Measurements from ENCODE around the gene INS.

The INS gene

DNA sequence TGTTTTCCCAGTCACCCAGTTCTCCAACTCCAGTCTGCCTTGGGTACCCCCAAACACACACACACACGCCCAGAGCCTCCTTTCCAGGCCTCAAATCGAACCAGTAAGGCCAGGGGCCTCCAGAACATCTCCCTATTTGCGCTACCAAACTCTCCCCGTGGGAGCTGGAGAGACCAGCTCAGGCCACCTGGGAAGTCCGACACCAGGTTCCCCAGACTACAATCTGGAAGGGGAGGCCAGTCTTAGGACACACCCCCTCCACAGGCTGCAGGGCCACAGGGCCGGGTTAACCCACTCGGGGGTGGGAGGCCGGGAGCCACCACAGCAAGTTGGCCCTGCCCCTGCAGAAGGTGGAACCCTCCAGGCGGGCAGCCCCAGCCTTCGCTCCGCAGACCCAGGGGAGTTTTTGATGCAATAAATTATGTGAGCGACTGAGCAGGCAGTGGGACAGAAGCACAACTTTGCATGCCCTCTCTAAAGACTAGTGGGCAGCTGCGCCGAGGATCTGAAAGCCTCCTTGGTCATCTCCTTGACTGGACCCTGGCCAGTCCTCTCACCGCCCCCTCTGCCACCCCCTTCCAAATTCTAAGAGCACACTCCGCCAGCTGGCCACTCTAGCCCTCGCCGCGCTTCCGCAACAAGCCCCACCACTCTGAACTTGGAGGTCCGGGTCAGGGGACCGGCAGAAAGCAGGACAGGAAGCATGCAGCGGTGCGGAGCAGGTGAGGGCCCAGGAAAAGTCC, 24.6 kb downstream of the INS start:
- no peak overlapping the region for H3K27ac ChIP-seq (ENCODE audit: poor library complexity, severe bottlenecking)
- no peak for ATAC-seq (ENCODE audit: low read depth)
- H3K27me3 ChIP-seq (ENCODE audit: insufficient read depth, poor library complexity, severe bottlenecking), result peaks cover 52% of the 10 kb centered on the region
- no peak overlapping the region for H3K4me3 ChIP-seq (ENCODE audit: severe bottlenecking)
- H3K36me3 ChIP-seq (ENCODE audit: low read depth), result no peaks in the 10 kb centered on the region
- H3K9me3 ChIP-seq (ENCODE audit: severe bottlenecking), result no peaks in the 10 kb centered on the region
- DNase-seq (ENCODE audit: low spot score), result no peak
- no peaks in the 10 kb centered on the region for H3K4me1 ChIP-seq (ENCODE audit: insufficient read depth, poor library complexity, severe bottlenecking)
- TF ChIP-seq, protein P1, sequence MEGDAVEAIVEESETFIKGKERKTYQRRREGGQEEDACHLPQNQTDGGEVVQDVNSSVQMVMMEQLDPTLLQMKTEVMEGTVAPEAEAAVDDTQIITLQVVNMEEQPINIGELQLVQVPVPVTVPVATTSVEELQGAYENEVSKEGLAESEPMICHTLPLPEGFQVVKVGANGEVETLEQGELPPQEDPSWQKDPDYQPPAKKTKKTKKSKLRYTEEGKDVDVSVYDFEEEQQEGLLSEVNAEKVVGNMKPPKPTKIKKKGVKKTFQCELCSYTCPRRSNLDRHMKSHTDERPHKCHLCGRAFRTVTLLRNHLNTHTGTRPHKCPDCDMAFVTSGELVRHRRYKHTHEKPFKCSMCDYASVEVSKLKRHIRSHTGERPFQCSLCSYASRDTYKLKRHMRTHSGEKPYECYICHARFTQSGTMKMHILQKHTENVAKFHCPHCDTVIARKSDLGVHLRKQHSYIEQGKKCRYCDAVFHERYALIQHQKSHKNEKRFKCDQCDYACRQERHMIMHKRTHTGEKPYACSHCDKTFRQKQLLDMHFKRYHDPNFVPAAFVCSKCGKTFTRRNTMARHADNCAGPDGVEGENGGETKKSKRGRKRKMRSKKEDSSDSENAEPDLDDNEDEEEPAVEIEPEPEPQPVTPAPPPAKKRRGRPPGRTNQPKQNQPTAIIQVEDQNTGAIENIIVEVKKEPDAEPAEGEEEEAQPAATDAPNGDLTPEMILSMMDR (IDR thresholded peaks at IDR 0.05; ENCODE audit: poor library complexity, severe bottlenecking), result no peak

DNA sequence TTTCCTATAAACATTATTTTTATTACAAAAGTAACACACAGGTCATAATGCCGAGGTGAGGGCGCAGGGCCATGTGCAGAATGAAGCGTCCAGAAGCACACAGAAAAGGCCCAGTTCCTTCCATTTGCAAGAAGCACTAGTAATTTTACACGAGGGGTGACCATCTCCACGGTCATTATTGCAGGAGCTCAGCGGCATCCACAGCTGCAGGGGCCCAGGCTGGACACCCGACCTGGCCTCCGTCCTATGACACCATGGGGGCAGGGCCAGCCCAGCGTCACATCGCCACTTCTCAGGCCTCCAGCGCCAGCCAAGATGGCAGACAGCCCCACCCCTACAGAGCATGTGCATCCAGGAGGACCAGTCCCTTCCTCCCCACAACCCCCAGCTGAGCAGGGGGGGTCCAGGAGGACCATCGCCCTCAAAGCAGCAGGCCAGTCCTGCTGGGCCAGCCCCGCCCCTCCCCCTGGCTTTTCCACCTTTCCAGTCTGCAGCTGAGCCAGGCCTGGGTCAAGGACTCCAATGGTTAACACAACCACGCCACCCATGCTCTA, 25.3 kb downstream of the INS start:
- TF ChIP-seq, protein P1 (IDR thresholded peaks at IDR 0.05; ENCODE audit: poor library complexity, severe bottlenecking), result no peak
- ATAC-seq (ENCODE audit: low read depth), result no peak
- Histone ChIP-seq H3K36me3 (ENCODE audit: low read depth) (no peaks in the 10 kb centered on the region), H3K27ac (ENCODE audit: poor library complexity, severe bottlenecking) (no peak overlapping the region), H3K4me1 (ENCODE audit: insufficient read depth, poor library complexity, severe bottlenecking) (no peaks in the 10 kb centered on the region), H3K4me3 (ENCODE audit: severe bottlenecking) (no peak overlapping the region), H3K27me3 (ENCODE audit: insufficient read depth, poor library complexity, severe bottlenecking) (peaks cover 45% of the 10 kb centered on the region), H3K9me3 (ENCODE audit: severe bottlenecking) (no peaks in the 10 kb centered on the region)
- DNase-seq (ENCODE audit: low spot score), result no peak

DNA sequence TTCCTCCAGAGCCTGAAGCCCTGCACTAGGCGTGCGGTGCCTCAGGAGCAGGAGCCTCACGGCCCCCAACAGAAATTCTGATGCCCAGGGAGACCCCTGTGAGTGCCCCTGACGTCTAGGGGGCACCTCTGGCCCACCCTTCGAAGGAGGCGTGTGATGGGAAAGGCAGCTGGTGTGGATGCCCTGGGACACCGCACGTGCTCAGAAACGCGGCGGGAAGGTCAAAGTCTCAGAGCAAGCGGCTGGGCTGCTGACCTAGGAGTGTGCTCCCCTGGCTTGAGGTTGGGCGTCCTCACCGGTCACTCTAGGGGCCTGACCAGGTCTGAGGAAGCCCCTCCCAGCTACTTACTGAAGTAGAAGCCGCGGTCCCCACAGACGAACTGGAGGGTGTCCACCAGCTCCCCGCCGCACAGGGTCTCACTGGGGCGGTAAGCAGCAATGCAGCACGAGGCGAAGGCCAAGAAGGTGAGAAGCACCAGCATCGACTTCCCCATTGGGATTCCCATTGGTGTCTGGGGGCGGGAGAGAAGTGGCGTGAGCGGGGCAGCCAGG, 25.9 kb downstream of the INS start:
- H3K4me1 ChIP-seq (ENCODE audit: insufficient read depth, poor library complexity, severe bottlenecking), result no peaks in the 10 kb centered on the region
- H3K27ac ChIP-seq (ENCODE audit: poor library complexity, severe bottlenecking), result no peak overlapping the region
- H3K4me3 ChIP-seq (ENCODE audit: severe bottlenecking), result no peak overlapping the region
- no peaks in the 10 kb centered on the region for H3K36me3 ChIP-seq (ENCODE audit: low read depth)
- peaks cover 39% of the 10 kb centered on the region for H3K27me3 ChIP-seq (ENCODE audit: insufficient read depth, poor library complexity, severe bottlenecking)
- no peaks in the 10 kb centered on the region for H3K9me3 ChIP-seq (ENCODE audit: severe bottlenecking)
- ATAC-seq (ENCODE audit: low read depth) (no peak), DNase-seq (ENCODE audit: low spot score) (no peak)
- TF ChIP-seq, protein P1 (IDR thresholded peaks at IDR 0.05; ENCODE audit: poor library complexity, severe bottlenecking), result no peak

GRCh38 chr11:2134022-2135010, 26.7 kb downstream of the INS start:
- TF ChIP-seq, protein P1 (IDR thresholded peaks at IDR 0.05; ENCODE audit: poor library complexity, severe bottlenecking), result no peak
- DNase-seq (ENCODE audit: low spot score) (no peak), ATAC-seq (ENCODE audit: low read depth) (no peak)
- no peaks in the 10 kb centered on the region for H3K36me3 ChIP-seq (ENCODE audit: low read depth)
- H3K27ac ChIP-seq (ENCODE audit: poor library complexity, severe bottlenecking), result no peak overlapping the region
- H3K4me1 ChIP-seq (ENCODE audit: insufficient read depth, poor library complexity, severe bottlenecking), result no peaks in the 10 kb centered on the region
- no peaks in the 10 kb centered on the region for H3K9me3 ChIP-seq (ENCODE audit: severe bottlenecking)
- H3K4me3 ChIP-seq (ENCODE audit: severe bottlenecking), result no peak overlapping the region
- H3K27me3 ChIP-seq (ENCODE audit: insufficient read depth, poor library complexity, severe bottlenecking), result peaks cover 32% of the 10 kb centered on the region
